Activated naive CD8-positive, alpha-beta T cell treated with anti-CD3 and anti-CD28 coated beads, Interleukin-2, amount 50 U/mL, for 24 hours (primary cell): Measurements from ENCODE around the gene MEIG1.
"Not testable (repeated sequence)": the region's sequence is repeated elsewhere in the genome, so short reads cannot be mapped to it uniquely, and the experiment has no call there.

Experiments used
- ATAC-seq: fragments of 150-1000 bp; cut with Tn5 transposase; one replicate; pipeline ENCODE4 v1.10.0; 2021
- DNase-seq: peaks from one replicate; pipeline ENCODE4 v3.0.0; 2021
- H3K27ac Mint-ChIP-seq: one replicate; pipeline ENCODE4 v1.8.0; 2021; ENCODE audit warnings: mild to moderate bottlenecking, mixed read lengths
- H3K27me3 Mint-ChIP-seq: one replicate; pipeline ENCODE4 v1.8.0; 2021; ENCODE audit warnings: mixed read lengths
- H3K36me3 Mint-ChIP-seq: one replicate; pipeline ENCODE4 v1.8.0; 2021; ENCODE audit warnings: low read depth, mixed read lengths
- H3K4me1 Mint-ChIP-seq: one replicate; pipeline ENCODE4 v1.8.0; 2021; ENCODE audit warnings: mixed read lengths
- H3K4me3 Mint-ChIP-seq: one replicate; pipeline ENCODE4 v1.8.0; 2021; ENCODE audit warnings: mild to moderate bottlenecking, moderate library complexity, mixed read lengths
- H3K9me3 Mint-ChIP-seq: one replicate; pipeline ENCODE4 v1.8.0; 2021; ENCODE audit warnings: mixed read lengths

MEIG1 gene

DNA sequence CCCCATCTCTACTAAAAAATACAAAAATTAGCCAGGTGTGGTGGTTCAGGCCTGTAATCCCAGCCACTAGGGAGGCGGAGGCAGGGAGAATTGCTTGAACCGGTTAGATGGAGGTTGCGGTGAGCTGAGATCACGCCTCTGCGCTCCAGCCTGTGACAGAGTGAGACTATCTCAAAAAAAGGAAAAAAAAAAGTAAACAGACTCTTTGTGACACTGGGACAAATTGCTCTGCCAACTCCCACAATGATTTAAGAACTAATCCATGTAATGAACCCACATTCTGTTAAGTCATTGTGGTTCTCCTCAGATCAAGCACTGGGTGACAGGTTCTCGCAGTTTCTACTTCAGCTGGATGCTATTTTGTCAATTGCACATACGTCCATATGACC is 16.2 kb upstream of the MEIG1 start:
- Mint-ChIP-seq H3K36me3 (peaks cover 27% of the 10 kb centered on the region), H3K4me1 (peaks cover 12% of the 10 kb centered on the region)
- H3K27ac Mint-ChIP-seq, H3K27me3 Mint-ChIP-seq, ATAC-seq, H3K4me3 Mint-ChIP-seq, H3K9me3 Mint-ChIP-seq, DNase-seq: not testable (repeated sequence)

- H3K9me3 Mint-ChIP-seq, result no peaks in the 10 kb centered on the region
Measured at GRCh38 chr10:14945108-14945507, 14.1 kb upstream of the MEIG1 start.

DNA sequence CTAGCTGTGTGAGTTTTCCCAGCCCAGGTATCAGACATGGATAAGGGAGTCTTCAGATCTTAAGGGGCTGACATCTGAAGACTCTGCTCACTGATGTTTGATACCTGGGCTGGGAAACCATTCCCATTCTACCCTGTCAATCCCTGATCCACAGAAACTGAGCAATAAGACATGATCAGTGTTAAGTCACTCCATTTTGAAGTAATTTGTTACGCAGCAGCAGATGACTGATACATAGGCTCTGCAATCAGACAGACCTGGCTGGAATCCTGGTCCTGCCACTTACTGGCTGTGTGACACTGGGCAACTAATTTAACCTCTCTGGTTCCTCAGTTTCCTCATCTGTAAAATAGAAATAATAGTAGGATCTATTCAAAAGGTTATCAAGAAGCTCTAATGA is 11.9 kb upstream of the MEIG1 start:
- Mint-ChIP-seq H3K4me3 (no peak overlapping the region), H3K4me1 (peaks cover 22% of the 10 kb centered on the region), H3K27ac (no peak overlapping the region), H3K9me3 (no peaks in the 10 kb centered on the region), H3K36me3 (peaks cover 33% of the 10 kb centered on the region), H3K27me3 (no peaks in the 10 kb centered on the region)
- DNase-seq (no peak), ATAC-seq (no peak)

More at GRCh38 chr10:14945108-14945507, 14.1 kb upstream of the MEIG1 start:
- ATAC-seq (no peak), DNase-seq (no peak)
- Mint-ChIP-seq H3K27me3 (no peaks in the 10 kb centered on the region), H3K4me3 (no peak overlapping the region), H3K36me3 (peaks cover 30% of the 10 kb centered on the region), H3K27ac (no peak overlapping the region), H3K4me1 (peaks cover 7% of the 10 kb centered on the region)

- H3K4me3 Mint-ChIP-seq, result no peak overlapping the region
- H3K9me3 Mint-ChIP-seq, result no peaks in the 10 kb centered on the region
- ATAC-seq, result no peak
- H3K36me3 Mint-ChIP-seq, result peaks cover 29% of the 10 kb centered on the region
- no peak overlapping the region for H3K27ac Mint-ChIP-seq
- no peaks in the 10 kb centered on the region for H3K27me3 Mint-ChIP-seq
- H3K4me1 Mint-ChIP-seq, result peaks cover 33% of the 10 kb centered on the region
- no peak for DNase-seq
Measured at GRCh38 chr10:14949291-14949690, 9.9 kb upstream of the MEIG1 start.

DNA sequence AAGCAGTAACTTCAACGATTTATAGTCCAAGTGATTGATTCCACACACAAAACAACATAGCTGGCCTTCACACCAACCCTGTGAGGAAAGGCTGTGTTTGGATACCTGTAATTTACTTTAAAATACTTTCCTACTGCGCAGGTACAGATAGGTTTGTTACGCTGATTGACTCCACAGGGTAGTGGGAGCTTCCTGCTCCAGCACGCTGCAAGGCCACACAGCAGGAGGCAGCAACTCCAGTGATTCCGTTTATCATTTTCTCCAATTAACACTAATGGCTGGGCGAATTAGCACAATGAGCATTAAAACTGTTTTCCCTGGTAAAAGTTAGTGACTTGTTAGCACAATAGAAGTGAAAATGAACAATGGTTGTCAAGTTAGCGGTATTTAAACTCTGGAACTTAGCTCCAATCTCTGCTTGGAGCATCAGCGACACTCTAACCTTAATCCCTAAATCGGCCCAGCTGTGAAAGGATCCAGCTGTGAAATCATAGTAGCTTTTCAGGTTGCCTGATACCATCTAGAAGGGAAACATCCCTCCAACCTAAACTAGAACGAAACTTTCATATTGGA is 6.3 kb upstream of the MEIG1 start:
- Mint-ChIP-seq H3K27ac (peak overlapping the region; percentile 96), H3K9me3 (no peaks in the 10 kb centered on the region), H3K27me3 (no peaks in the 10 kb centered on the region), H3K4me1 (peaks cover 50% of the 10 kb centered on the region), H3K4me3 (peak overlapping the region; percentile 87), H3K36me3 (peaks cover 13% of the 10 kb centered on the region)
- ATAC-seq (no peak), DNase-seq (no peak)

DNA sequence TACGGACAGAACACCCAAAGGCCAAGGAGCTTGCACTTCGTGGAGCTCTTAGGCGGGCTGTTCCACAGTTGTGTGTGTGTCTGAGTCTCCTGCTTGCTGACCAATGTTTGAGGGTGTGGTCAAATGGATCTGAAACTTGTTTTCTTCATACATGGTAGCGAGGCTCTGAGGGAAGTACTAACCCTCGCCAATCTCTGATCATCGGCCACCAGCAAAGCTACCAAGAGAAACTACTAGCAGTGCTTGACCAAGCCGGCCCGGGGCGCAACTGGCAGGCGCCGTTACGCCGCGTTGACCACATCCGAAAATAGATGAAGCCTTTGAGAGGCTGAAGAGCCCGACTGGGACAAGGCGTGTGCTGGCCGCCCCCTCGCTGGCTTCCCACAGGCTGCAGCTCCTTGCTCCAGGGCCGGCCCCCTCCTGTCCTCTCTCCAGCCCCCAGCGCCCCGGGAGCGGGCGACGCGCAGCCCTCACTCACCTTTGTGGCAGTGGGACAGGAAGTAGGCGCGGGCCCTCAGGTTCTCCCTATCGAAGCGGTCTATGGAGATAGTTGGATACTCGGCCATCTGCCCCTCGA is 5.7 kb upstream of the MEIG1 start:
- H3K4me3 Mint-ChIP-seq, result peak overlapping the region; percentile 87
- no peaks in the 10 kb centered on the region for H3K27me3 Mint-ChIP-seq
- H3K9me3 Mint-ChIP-seq, result no peaks in the 10 kb centered on the region
- peaks cover 8% of the 10 kb centered on the region for H3K36me3 Mint-ChIP-seq
- DNase-seq (no peak), ATAC-seq (peak; percentile 39)
- peak overlapping the region; percentile 96 for H3K27ac Mint-ChIP-seq
- H3K4me1 Mint-ChIP-seq, result peaks cover 51% of the 10 kb centered on the region

- H3K36me3 Mint-ChIP-seq, result peaks cover 5% of the 10 kb centered on the region
- peaks cover 55% of the 10 kb centered on the region for H3K4me1 Mint-ChIP-seq
- peak; percentile 95 for ATAC-seq
- peak; percentile 89 for DNase-seq
- H3K9me3 Mint-ChIP-seq, result no peaks in the 10 kb centered on the region
- peak within 1 kb of the TSS; percentile 96 for H3K27ac Mint-ChIP-seq
- peak within 1 kb of the TSS; percentile 87 for H3K4me3 Mint-ChIP-seq
- no peaks in the 10 kb centered on the region for H3K27me3 Mint-ChIP-seq
Measured at GRCh38 chr10:14954001-14954770, 5.0 kb upstream of the MEIG1 start, which contains the start of gene DCLRE1C. Gene DCLRE1C (minus strand): TSS chr10:14954096. CDS start chr10:14954010, 86 bp downstream.

DNA sequence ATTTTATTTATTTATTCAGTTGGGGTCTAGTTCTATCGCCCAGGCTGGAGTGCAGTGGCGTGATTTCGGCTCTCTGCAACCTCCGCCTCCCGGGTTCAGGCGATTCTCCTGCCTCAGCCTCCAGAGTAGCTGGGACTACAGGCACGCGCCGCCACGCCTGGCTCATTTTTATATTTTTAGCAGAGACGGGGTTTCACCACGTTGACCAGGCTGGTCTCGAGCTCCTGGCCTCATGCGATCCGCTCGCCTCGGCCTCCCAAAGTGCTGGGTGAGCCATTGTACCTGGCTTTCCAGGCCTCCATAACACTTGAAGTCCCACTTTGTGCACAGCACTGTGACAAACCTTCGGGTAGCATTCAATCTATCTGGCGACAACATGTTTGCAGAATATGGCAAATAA is 4.3 kb upstream of the MEIG1 start:
- no peak for DNase-seq
- no peaks in the 10 kb centered on the region for H3K9me3 Mint-ChIP-seq
- peaks cover 5% of the 10 kb centered on the region for H3K36me3 Mint-ChIP-seq
- H3K4me1 Mint-ChIP-seq, result peaks cover 52% of the 10 kb centered on the region
- ATAC-seq, result no peak
- peak overlapping the region; percentile 96 for H3K27ac Mint-ChIP-seq
- H3K4me3 Mint-ChIP-seq, result peak overlapping the region; percentile 87
- H3K27me3 Mint-ChIP-seq, result no peaks in the 10 kb centered on the region

DNA sequence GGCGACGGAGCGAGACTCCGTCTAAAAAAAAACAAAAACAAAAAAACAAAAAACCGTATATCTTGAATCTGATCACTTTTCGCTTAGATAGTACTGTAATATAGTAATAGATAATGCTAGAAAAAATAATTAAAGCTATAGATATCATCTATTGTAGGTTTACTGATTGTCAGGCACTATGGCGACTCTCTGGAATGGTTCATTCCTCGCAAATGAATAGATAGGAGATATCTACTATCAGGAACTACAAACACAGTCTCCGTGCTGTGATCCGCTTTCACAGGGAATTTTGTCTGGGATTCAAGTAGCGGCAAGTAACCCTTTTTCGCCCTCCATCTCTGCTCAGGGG is 342 bp upstream of the MEIG1 start:
- Mint-ChIP-seq H3K4me1 (peaks cover 34% of the 10 kb centered on the region), H3K4me3 (peak overlapping the region; percentile 89), H3K9me3 (no peaks in the 10 kb centered on the region), H3K27me3 (no peaks in the 10 kb centered on the region), H3K36me3 (peaks cover under 1% of the 10 kb centered on the region), H3K27ac (peak overlapping the region; percentile 97)
- DNase-seq (no peak), ATAC-seq (no peak)

- Mint-ChIP-seq H3K4me3 (no peak overlapping the region), H3K27ac (no peak overlapping the region)
Measured at GRCh38 chr10:14967897-14968296, 8.7 kb downstream of the MEIG1 start.

DNA sequence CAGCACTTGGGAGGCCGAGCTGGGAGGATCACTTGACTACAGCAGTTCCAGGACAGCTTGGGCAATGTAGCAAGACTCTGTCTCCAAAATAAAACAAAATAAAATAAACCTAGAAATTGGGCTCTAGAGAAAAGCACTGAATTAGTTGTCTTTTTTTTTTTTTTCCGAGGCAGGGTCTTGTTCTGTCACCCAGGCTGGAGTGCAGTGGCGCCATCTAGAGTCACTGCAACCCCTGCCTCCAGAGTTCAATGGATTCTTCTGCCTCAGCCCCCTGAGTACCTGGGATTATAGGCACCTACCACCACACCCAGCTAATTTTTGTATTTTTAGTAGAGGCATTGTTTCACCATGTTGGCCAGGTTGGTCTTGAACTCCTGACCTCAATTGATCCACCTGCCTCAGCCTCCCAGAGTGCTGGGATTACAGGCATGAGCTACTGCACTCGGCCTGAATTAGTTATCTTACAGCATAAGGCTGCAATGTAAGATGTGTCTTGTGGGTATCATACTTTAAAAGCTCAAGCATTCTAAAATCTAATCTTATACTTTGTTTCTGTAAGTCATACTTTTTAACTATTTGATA is 12.8 kb downstream of the MEIG1 start:
- Mint-ChIP-seq H3K36me3 (no peaks in the 10 kb centered on the region), H3K4me1 (no peaks in the 10 kb centered on the region), H3K27me3 (peaks cover 13% of the 10 kb centered on the region), H3K4me3 (no peak overlapping the region), H3K9me3 (no peaks in the 10 kb centered on the region), H3K27ac (no peak overlapping the region)
- peak; percentile 59 for ATAC-seq
- DNase-seq, result peak; percentile 49

More at GRCh38 chr10:14967897-14968296, 8.7 kb downstream of the MEIG1 start:
- no peaks in the 10 kb centered on the region for H3K36me3 Mint-ChIP-seq
- no peaks in the 10 kb centered on the region for H3K27me3 Mint-ChIP-seq
- ATAC-seq (no peak), DNase-seq (no peak)
- no peaks in the 10 kb centered on the region for H3K9me3 Mint-ChIP-seq
- no peaks in the 10 kb centered on the region for H3K4me1 Mint-ChIP-seq

DNA sequence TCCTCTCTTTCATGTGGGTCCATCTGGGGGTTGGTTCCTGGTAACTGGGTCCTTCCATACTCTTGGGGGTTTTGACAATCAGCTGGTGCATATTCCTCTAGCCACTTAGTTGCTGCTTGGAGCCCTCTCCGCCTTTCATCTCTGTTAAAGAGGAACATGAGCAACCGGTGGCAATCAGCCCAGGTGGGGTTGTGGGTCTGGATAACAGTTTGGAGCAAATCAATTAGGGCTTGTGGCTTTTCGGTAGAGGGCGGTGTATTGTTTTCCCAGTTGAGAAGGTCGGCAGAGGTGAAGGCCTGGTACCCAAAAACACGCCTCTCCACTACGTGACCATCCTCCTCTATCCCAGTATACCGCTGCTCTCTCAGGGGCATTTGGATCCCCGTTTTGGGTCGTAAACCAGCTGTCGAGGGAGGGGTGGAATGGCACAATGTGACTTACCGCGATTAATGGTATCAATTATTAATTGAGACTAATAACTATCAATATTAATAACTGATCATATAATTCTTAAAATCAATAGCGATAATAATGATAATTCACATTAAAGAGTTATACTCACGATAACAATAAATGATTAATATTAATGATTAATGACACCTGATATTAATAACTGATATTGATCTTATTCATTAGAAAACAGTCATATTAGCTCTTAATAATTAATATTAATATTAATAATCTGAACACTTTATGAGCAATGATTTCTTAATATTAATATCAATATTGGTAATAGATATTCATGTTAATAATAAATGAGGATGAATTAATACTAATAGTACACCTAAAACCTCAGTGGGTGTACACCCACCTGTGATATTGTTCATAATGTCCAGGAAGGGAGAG is 15.2 kb downstream of the MEIG1 start:
- ATAC-seq, H3K4me3 Mint-ChIP-seq, H3K9me3 Mint-ChIP-seq, H3K4me1 Mint-ChIP-seq, DNase-seq, H3K27ac Mint-ChIP-seq, H3K36me3 Mint-ChIP-seq: not testable (repeated sequence)
- H3K27me3 Mint-ChIP-seq, result peaks cover 13% of the 10 kb centered on the region

- H3K27me3 Mint-ChIP-seq, result peaks cover 13% of the 10 kb centered on the region
- H3K9me3 Mint-ChIP-seq, result no peaks in the 10 kb centered on the region
- H3K4me1 Mint-ChIP-seq, result no peaks in the 10 kb centered on the region
- H3K27ac Mint-ChIP-seq, result no peak overlapping the region
- H3K36me3 Mint-ChIP-seq, result no peaks in the 10 kb centered on the region
- no peak for ATAC-seq
- DNase-seq, result no peak
- no peak overlapping the region for H3K4me3 Mint-ChIP-seq
Measured at GRCh38 chr10:14975672-14976273, 16.6 kb downstream of the MEIG1 start.

- H3K9me3 Mint-ChIP-seq, result no peaks in the 10 kb centered on the region
- H3K27me3 Mint-ChIP-seq, result no peaks in the 10 kb centered on the region
- H3K36me3 Mint-ChIP-seq, result no peaks in the 10 kb centered on the region
- H3K27ac Mint-ChIP-seq, result no peak overlapping the region
- ATAC-seq (no peak), DNase-seq (no peak)
- H3K4me3 Mint-ChIP-seq, result no peak overlapping the region
- H3K4me1 Mint-ChIP-seq, result no peaks in the 10 kb centered on the region
Measured at GRCh38 chr10:14982744-14983143, 23.6 kb downstream of the MEIG1 start.
